ENCODE data around the gene CENATAC.

- TF ChIP-seq CTCF (IDR thresholded peaks at IDR 0.05 in 4 of 5, conservative IDR thresholded peaks at IDR 0.05 in 1 of 5): no peak
- TF ChIP-seq POLR2A (IDR thresholded peaks at IDR 0.05): no peak
Measured at GRCh38 chr11:119051440-119052162, 53.7 kb downstream of the CENATAC start.
